Pancreas (tissue), 10 donors: ENCODE measurements around the gene LOXL1. TPM values are rescaled to one million over a fixed set of nuclear protein-coding genes. Genes with fewer than 3 reads are reported as not detected.

Source experiments
- ATAC-seq, 4 donors: fragments of 200-7000 bp; cut with Tn5 transposase; one replicate each; pipeline versions ENCODE4 v1.8.0 to v1.9.1; 2020; ENCODE audit warnings: mild to moderate bottlenecking in 4 of 4, moderate library complexity in 4 of 4
- DNase-seq, 6 donors: peaks; one replicate each; pipeline ENCODE4 v3.0.0-alpha.2; 2020
- FAIRE-seq: peaks from 2 replicates; lab custom pipeline; 2012; peaks lifted over from hg19 to GRCh38; lab: Jason Lieb, UNC
- H3K27ac ChIP-seq, 4 donors: fragments of 200-600 bp; sonication (generic); 1 replicate in 3 of 4; 2 replicates in 1 of 4; pipeline versions ENCODE4 v1.5.0 to v1.8.0; 2020
- H3K27me3 ChIP-seq, 4 donors: fragments of 200-600 bp; one replicate each; pipeline ENCODE4 v1.8.0; 2021
- H3K36me3 ChIP-seq, 3 donors: fragments of 200-600 bp; sonication (generic) in 1 of 3; one replicate each; pipeline versions ENCODE4 v1.5.0 to v1.8.0; 2020 to 2021
- H3K4me1 ChIP-seq, 3 donors: fragments of 200-600 bp; one replicate each; pipeline ENCODE4 v1.8.0; 2021
- H3K4me3 ChIP-seq, 4 donors: fragments of 200-600 bp; sonication (generic) in 2 of 4; one replicate each; pipeline versions ENCODE4 v1.5.0 to v1.8.0; 2020 to 2021
- H3K9me3 ChIP-seq, 4 donors: fragments of 200-600 bp; one replicate each; pipeline ENCODE4 v1.8.0; 2021
- CTCF ChIP-seq, 4 donors: fragments of 200-600 bp; sonication (generic) in 3 of 4; IDR thresholded peaks; one replicate each; pipeline versions ENCODE4 v1.5.0 to v1.8.0; 2021; ENCODE audit warnings: antibody characterized with exemption in 4 of 4
- WGBS, 2 donors: extraction: QIAGEN DNeasy Blood & Tissue Kit; methylation state at CpG; one replicate each; pipeline ENCODE4 v1.1.7; 2013; 5-methylcytosine and 5-hydroxymethylcytosine counted together
- intact Hi-C, 3 donors: fragments of 100-400 bp; cut with DNase I; formaldehyde crosslinking; loops; one replicate each; pipeline versions ENCODE4 v1.11.1 to v1.14.2; 2022
- polyA plus RNA-seq, 2 donors: library from polyadenylated mRNA; stranded (reverse); fragments of 200-250 nt; gene quantifications; one replicate each; pipeline ENCODE4 v1.2.3, GENCODE V29; 2013
- total RNA-seq, 6 donors: library from RNA; stranded (reverse); fragmentation: NEBNext Ultra II Directional in 4 of 6; extraction: Animal tissue kit (Norgen Biotek cat#: 25700) in 4 of 6; gene quantifications; one replicate each; pipeline versions ENCODE4 v1.2.1 to v1.2.4, GENCODE V29; 2021 to 2023
- donor health status: healthy with polysubstance abuse.
- donor health status: DM: no; HTN: no; CAD: no; lungs with moderate emphysema.
- donor health status: DM: no; HTN: no; CAD: no.
- donor health status: control.
- donor health status: control.
- donor health status: Bipolar disorder and iron deficiency.
- donor health status: DM: yes; HTN: yes; CAD: no.
- donor health status: DM: no; HTN: no; CAD: no.
- donor health status: DM: no; HTN: no; CAD: no.
- donor health status: DM: yes; HTN: yes; CAD: no.

Gene LOXL1
- total and polyA plus RNA-seq, 8 donors = 2.2 to 14.9 (median 5.5) TPM

- no peak for FAIRE-seq
- WGBS, 2 donors = 66 to 74% methylated on average over 5 of the region's 5 CpGs
- no peak for DNase-seq
- Histone ChIP-seq H3K36me3 (no peaks in the 10 kb centered on the region), H3K27me3 (no peaks in the 10 kb centered on the region), H3K4me3 (peak overlapping the region in 2 of 4 donors; percentile 63 to 96), H3K27ac (peak overlapping the region in 2 of 4 donors; percentile 29 to 76), H3K4me1 (peaks cover 5 to 57% (median 9%) of the 10 kb centered on the region in 3 donors), H3K9me3 (no peaks in the 10 kb centered on the region)
- ATAC-seq = no peak
- TF ChIP-seq CTCF (IDR thresholded peaks at IDR 0.05) = no peak
- intact Hi-C loops = no loop called here
These were observed 66.3 kb downstream of the LOXL1 start for GRCh38 chr15:73992594-73992898.

- Histone ChIP-seq H3K4me1 (peaks cover 5 to 48% (median 9%) of the 10 kb centered on the region in 3 donors), H3K27me3 (no peaks in the 10 kb centered on the region), H3K4me3 (peak overlapping the region in 2 of 4 donors; percentile 49 to 78), H3K36me3 (no peaks in the 10 kb centered on the region), H3K27ac (no peak overlapping the region), H3K9me3 (no peaks in the 10 kb centered on the region)
- WGBS, 2 donors = 88 to 91% methylated on average over 10 of the region's 10 CpGs
- ATAC-seq (no peak), FAIRE-seq (no peak), DNase-seq (peak in 1 of 6 donors; percentile 17)
- TF ChIP-seq CTCF (IDR thresholded peaks at IDR 0.05) = no peak
- intact Hi-C loops = no loop called here
These were observed 67.1 kb downstream of the LOXL1 start for GRCh38 chr15:73993211-73993994.

- Histone ChIP-seq H3K36me3 (no peaks in the 10 kb centered on the region), H3K27me3 (no peaks in the 10 kb centered on the region), H3K4me3 (peak within 1 kb of the TSS; percentile 49 to 78 (median 54)), H3K27ac (peak within 1 kb of the TSS; percentile 20 to 79 (median 68)), H3K9me3 (no peaks in the 10 kb centered on the region), H3K4me1 (peaks cover 5 to 41% (median 9%) of the 10 kb centered on the region in 3 donors)
- ATAC-seq (peak; percentile 85 to 91 (median 88)), DNase-seq (peak; percentile 89 to 98 (median 95)), FAIRE-seq (no peak)
- WGBS, 2 donors = 0 to 1% methylated on average over 27 of the region's 27 CpGs
- no peak for TF ChIP-seq CTCF (IDR thresholded peaks at IDR 0.05)
- intact Hi-C loops = no loop called here
These were observed 68.2 kb downstream of the LOXL1 start, which contains the start of gene PML for GRCh38 chr15:73994413-73994883. Gene PML (plus strand): TSS chr15:73994716. CDS start chr15:73994813, 97 bp downstream.

- WGBS, 2 donors = 2 to 3% methylated on average over 18 of the region's 18 CpGs
- FAIRE-seq = no peak
These were observed 68.8 kb downstream of the LOXL1 start for GRCh38 chr15:73994912-73995622.

More at GRCh38 chr15:73994912-73995622, 68.8 kb downstream of the LOXL1 start:
- H3K27me3 ChIP-seq = no peaks in the 10 kb centered on the region
- TF ChIP-seq CTCF (IDR thresholded peaks at IDR 0.05) = no peak
- ATAC-seq (peak in 3 of 4 donors; percentile 2 to 17 (median 13)), DNase-seq (peak in 2 of 6 donors; percentile 37 to 64)
- H3K4me3 ChIP-seq = peak overlapping the region; percentile 49 to 78 (median 54)
- H3K4me1 ChIP-seq = peaks cover 5 to 36% (median 9%) of the 10 kb centered on the region in 3 donors
- no peaks in the 10 kb centered on the region for H3K36me3 ChIP-seq
- no peaks in the 10 kb centered on the region for H3K9me3 ChIP-seq
- H3K27ac ChIP-seq = peak overlapping the region; percentile 20 to 79 (median 68)
- intact Hi-C loops = no loop called here
